ENCODE data around the gene PRR5.

The PRR5 gene

DNA sequence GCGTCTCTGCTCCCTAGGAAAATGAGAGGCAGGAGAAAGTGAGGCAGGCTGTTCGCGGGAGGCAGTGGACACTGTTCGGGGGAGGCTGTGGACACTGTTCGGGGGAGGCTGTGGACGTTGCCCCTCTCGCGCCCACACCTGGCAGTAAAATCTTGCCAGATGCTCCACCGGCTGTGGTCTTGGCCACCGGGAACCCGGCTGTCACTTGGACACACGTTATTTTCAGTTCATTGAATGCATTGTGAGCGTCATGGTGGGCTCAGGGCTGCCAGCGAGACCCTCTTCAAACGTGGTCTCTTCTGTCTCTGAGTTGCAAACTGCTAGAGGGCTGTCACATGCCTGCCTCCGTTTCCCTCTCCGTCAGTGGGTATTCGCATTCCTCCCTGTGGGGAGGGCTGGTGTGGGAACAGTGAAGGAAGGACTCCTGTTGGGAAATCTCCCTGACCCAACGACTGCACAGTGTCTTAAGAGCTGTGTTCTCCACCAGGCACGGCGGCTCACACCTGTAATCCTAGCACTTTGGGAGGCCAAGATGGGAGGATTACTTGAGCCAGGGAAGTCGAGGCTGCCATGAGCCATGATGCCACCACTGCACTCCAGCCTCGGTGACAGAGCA is 1.4 kb downstream of the PRR5 start:
- Histone ChIP-seq H3K4me1 (ENCODE audit: control insufficient read depth in 1 of 2, insufficient read depth in 1 of 2, low read depth in 1 of 2, low read length in 1 of 2) (peaks cover 23 to 24% of the 10 kb centered on the region in 2 experiments), H3K27me3 (peaks cover 56% of the 10 kb centered on the region), H3K4me3 (ENCODE audit: low read depth in 1 of 2, low read length in 1 of 2) (peak overlapping the region in 1 of 2 experiments; percentile 60), H3K9me3 (no peaks in the 10 kb centered on the region), H3K36me3 (no peaks in the 10 kb centered on the region), H3K27ac (no peak overlapping the region)
- TF ChIP-seq, protein P1, sequence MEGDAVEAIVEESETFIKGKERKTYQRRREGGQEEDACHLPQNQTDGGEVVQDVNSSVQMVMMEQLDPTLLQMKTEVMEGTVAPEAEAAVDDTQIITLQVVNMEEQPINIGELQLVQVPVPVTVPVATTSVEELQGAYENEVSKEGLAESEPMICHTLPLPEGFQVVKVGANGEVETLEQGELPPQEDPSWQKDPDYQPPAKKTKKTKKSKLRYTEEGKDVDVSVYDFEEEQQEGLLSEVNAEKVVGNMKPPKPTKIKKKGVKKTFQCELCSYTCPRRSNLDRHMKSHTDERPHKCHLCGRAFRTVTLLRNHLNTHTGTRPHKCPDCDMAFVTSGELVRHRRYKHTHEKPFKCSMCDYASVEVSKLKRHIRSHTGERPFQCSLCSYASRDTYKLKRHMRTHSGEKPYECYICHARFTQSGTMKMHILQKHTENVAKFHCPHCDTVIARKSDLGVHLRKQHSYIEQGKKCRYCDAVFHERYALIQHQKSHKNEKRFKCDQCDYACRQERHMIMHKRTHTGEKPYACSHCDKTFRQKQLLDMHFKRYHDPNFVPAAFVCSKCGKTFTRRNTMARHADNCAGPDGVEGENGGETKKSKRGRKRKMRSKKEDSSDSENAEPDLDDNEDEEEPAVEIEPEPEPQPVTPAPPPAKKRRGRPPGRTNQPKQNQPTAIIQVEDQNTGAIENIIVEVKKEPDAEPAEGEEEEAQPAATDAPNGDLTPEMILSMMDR (IDR thresholded peaks at IDR 0.05) = no peak

- Histone ChIP-seq H3K27me3 (peaks cover 47% of the 10 kb centered on the region), H3K27ac (no peak overlapping the region), H3K4me1 (ENCODE audit: control insufficient read depth in 1 of 2, insufficient read depth in 1 of 2, low read depth in 1 of 2, low read length in 1 of 2) (peaks cover 23 to 24% of the 10 kb centered on the region in 2 experiments), H3K36me3 (no peaks in the 10 kb centered on the region), H3K9me3 (no peaks in the 10 kb centered on the region), H3K4me3 (ENCODE audit: low read depth in 1 of 2, low read length in 1 of 2) (no peak overlapping the region)
- TF ChIP-seq, protein P1 (IDR thresholded peaks at IDR 0.05) = no peak
Observed at GRCh38 chr22:44704159-44705021, 2.4 kb downstream of the PRR5 start.

GRCh38 chr22:44705022-44705297 is 3.0 kb downstream of the PRR5 start:
- Histone ChIP-seq H3K4me1 (ENCODE audit: control insufficient read depth in 1 of 2, insufficient read depth in 1 of 2, low read depth in 1 of 2, low read length in 1 of 2) (peaks cover 23 to 24% of the 10 kb centered on the region in 2 experiments), H3K27me3 (peaks cover 45% of the 10 kb centered on the region), H3K4me3 (ENCODE audit: low read depth in 1 of 2, low read length in 1 of 2) (no peak overlapping the region), H3K36me3 (no peaks in the 10 kb centered on the region), H3K27ac (no peak overlapping the region), H3K9me3 (no peaks in the 10 kb centered on the region)
- TF ChIP-seq, protein P1 (IDR thresholded peaks at IDR 0.05) = no peak

GRCh38 chr22:44706488-44706887 is 4.5 kb downstream of the PRR5 start:
- H3K36me3 ChIP-seq = no peaks in the 10 kb centered on the region
- TF ChIP-seq, protein P1 (IDR thresholded peaks at IDR 0.05) = no peak
- peaks cover 23% of the 10 kb centered on the region in 2 experiments for H3K4me1 ChIP-seq (ENCODE audit: control insufficient read depth in 1 of 2, insufficient read depth in 1 of 2, low read depth in 1 of 2, low read length in 1 of 2)
- no peak overlapping the region for H3K4me3 ChIP-seq (ENCODE audit: low read depth in 1 of 2, low read length in 1 of 2)
- H3K27me3 ChIP-seq = peaks cover 32% of the 10 kb centered on the region
- H3K9me3 ChIP-seq = no peaks in the 10 kb centered on the region
- no peak overlapping the region for H3K27ac ChIP-seq

GRCh38 chr22:44707178-44707577 is 5.2 kb downstream of the PRR5 start:
- no peaks in the 10 kb centered on the region for H3K36me3 ChIP-seq
- H3K9me3 ChIP-seq = no peaks in the 10 kb centered on the region
- no peak overlapping the region for H3K27ac ChIP-seq
- peaks cover 18 to 19% of the 10 kb centered on the region in 2 experiments for H3K4me1 ChIP-seq (ENCODE audit: control insufficient read depth in 1 of 2, insufficient read depth in 1 of 2, low read depth in 1 of 2, low read length in 1 of 2)
- peaks cover 26% of the 10 kb centered on the region for H3K27me3 ChIP-seq
- no peak overlapping the region for H3K4me3 ChIP-seq (ENCODE audit: low read depth in 1 of 2, low read length in 1 of 2)
- TF ChIP-seq, protein P1 (IDR thresholded peaks at IDR 0.05) = no peak

Measured in neutrophil (primary cell).